ENCODE data around the gene CNOT9.

The CNOT9 gene

DNA sequence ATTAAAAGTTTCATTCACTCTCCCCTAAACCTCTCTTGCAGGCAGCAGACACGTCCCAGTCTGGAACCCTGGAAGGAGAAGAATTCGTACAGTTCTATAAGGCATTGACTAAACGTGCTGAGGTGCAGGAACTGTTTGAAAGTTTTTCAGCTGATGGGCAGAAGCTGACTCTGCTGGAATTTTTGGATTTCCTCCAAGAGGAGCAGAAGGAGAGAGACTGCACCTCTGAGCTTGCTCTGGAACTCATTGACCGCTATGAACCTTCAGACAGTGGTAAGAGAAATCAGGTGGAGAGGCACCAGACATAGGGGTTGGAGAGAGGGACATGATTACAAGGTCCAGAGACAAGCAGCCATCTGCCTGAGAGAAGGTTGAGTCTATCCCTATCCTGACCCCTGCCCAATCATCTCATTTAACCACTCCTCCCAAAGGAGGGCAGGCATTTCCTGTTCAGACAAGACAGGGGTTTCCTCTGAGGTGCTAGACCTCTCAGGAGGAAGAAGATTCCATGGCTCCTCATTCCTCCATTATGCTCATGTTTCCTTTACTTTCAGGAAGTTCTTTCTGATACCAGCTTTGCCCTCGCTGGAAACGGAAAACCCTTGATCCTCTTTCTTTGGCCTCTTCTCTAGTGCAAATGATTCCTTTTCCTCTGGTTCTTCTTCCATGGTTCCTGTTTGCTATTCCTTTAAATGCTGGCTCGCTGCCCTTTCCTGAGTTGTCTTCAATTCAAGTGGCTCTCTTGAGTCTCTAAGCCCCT lies 54.1 kb downstream of the CNOT9 start:
- TF ChIP-seq, protein P1, sequence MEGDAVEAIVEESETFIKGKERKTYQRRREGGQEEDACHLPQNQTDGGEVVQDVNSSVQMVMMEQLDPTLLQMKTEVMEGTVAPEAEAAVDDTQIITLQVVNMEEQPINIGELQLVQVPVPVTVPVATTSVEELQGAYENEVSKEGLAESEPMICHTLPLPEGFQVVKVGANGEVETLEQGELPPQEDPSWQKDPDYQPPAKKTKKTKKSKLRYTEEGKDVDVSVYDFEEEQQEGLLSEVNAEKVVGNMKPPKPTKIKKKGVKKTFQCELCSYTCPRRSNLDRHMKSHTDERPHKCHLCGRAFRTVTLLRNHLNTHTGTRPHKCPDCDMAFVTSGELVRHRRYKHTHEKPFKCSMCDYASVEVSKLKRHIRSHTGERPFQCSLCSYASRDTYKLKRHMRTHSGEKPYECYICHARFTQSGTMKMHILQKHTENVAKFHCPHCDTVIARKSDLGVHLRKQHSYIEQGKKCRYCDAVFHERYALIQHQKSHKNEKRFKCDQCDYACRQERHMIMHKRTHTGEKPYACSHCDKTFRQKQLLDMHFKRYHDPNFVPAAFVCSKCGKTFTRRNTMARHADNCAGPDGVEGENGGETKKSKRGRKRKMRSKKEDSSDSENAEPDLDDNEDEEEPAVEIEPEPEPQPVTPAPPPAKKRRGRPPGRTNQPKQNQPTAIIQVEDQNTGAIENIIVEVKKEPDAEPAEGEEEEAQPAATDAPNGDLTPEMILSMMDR (IDR thresholded peaks at IDR 0.05; ENCODE audit: low read depth, low read length), result no peak
- DNase-seq (ENCODE audit: low read depth, low spot score), result no peak
- H3K4me3 ChIP-seq (ENCODE audit: low read depth, low read length), result no peak overlapping the region
- in situ Hi-C loops (cut with HindIII; ENCODE audit: low sequenced_read_pairs), result no loop called here

DNA sequence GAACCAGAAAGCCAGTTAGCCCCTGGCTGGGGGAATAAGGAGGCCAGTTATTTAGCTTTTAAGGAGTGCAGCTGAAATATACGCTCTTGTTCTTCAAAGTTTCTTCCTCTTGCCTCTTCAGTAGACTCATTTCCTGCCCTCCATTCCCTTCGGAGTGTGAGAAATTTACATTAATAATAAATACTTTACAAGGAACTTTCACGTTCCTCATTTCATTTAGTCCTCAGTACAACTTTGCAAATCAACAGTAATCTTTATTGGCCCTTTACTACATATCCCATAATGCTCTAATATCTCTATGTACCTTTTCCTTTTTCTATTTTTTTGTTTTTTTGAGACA lies 54.7 kb downstream of the CNOT9 start:
- TF ChIP-seq, protein P1 (IDR thresholded peaks at IDR 0.05; ENCODE audit: low read depth, low read length), result no peak
- no peak for DNase-seq (ENCODE audit: low read depth, low spot score)
- H3K4me3 ChIP-seq (ENCODE audit: low read depth, low read length), result no peak overlapping the region
- in situ Hi-C loops (cut with HindIII; ENCODE audit: low sequenced_read_pairs), result no loop called here

DNA sequence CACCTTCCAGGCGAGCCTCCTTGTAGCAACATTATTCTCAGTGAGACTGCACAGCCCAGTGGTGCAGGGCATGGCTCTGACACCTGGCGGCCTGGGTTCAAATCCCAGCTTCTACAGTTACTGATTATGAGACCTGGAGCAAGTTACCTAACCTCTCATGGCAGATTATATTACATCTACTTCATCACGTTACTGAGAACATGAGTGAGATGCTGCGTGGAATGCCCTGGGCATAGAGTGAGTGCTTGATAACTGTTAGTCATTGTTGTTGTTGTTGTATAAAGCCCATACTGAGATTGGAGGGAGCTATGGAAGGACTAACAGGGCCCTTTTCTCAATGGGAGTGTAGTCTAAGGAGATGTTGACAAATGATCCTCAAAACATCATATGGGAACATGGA lies 57.7 kb downstream of the CNOT9 start:
- TF ChIP-seq, protein P1 (IDR thresholded peaks at IDR 0.05; ENCODE audit: low read depth, low read length), result no peak
- no peak for DNase-seq (ENCODE audit: low read depth, low spot score)
- in situ Hi-C loops (cut with HindIII; ENCODE audit: low sequenced_read_pairs), result no loop called here
- no peak overlapping the region for H3K4me3 ChIP-seq (ENCODE audit: low read depth, low read length)

DNA sequence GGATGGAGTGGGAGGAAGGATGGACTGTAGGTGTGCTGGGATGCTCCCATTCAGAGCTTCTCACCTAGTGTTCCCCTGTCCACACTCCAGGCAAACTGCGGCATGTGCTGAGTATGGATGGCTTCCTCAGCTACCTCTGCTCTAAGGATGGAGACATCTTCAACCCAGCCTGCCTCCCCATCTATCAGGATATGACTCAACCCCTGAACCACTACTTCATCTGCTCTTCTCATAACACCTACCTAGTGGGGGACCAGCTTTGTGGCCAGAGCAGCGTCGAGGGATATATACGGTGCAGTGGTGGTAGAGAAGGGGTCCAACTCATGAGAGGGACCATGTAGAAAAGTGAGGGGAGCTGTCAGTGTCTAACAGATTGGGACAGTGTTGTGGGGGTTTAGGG lies 59.3 kb downstream of the CNOT9 start:
- TF ChIP-seq, protein P1 (IDR thresholded peaks at IDR 0.05; ENCODE audit: low read depth, low read length), result no peak
- DNase-seq (ENCODE audit: low read depth, low spot score), result no peak
- no peak overlapping the region for H3K4me3 ChIP-seq (ENCODE audit: low read depth, low read length)
- in situ Hi-C loops (cut with HindIII; ENCODE audit: low sequenced_read_pairs), result no loop called here

DNA sequence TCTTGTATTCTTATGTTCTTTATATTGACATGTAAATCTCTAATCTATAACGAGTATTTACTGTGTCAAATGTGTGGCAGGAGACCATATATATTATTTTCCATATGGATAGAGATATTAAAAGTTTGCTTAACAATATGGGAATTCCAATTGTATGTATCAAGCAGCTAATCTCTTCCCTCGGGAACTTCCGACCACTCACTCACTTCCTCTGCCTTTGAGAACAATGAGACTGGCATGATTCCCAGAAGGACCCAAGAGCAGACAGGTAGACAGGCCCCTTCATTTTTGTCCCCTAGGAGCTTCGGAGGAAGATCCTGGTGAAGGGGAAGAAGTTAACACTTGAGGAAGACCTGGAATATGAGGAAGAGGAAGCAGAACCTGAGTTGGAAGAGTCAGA lies 63.2 kb downstream of the CNOT9 start:
- DNase-seq (ENCODE audit: low read depth, low spot score), result peak; percentile 14
- TF ChIP-seq, protein P1 (IDR thresholded peaks at IDR 0.05; ENCODE audit: low read depth, low read length), result no peak

DNA sequence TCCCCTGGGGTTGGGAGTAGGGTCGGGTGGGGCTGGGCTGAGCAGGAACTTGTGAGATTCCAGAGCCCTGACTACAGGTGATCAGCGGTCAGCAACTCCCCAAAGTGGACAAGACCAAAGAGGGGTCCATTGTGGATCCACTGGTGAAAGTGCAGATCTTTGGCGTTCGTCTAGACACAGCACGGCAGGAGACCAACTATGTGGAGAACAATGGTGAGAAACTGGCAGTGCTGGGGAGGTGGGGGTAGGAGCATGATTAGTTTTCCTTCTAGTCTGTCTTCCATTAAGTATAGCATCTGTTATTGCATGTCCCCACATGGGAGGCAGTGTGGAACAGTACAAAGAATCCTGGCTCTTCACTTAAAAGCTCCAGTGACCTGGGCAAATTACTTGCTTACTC lies 67.1 kb downstream of the CNOT9 start:
- TF ChIP-seq, protein P1 (IDR thresholded peaks at IDR 0.05; ENCODE audit: low read depth, low read length), result no peak
- H3K4me3 ChIP-seq (ENCODE audit: low read depth, low read length), result no peak overlapping the region
- in situ Hi-C loops (cut with HindIII; ENCODE audit: low sequenced_read_pairs), result no loop called here
- DNase-seq (ENCODE audit: low read depth, low spot score), result no peak

More for the DNA sequence above, 63.2 kb downstream of the CNOT9 start:
- H3K4me3 ChIP-seq (ENCODE audit: low read depth, low read length), result no peak overlapping the region
- in situ Hi-C loops (cut with HindIII; ENCODE audit: low sequenced_read_pairs), result no loop called here
